ENCODE results near the gene LTB4R2.

LTB4R2 gene

DNA sequence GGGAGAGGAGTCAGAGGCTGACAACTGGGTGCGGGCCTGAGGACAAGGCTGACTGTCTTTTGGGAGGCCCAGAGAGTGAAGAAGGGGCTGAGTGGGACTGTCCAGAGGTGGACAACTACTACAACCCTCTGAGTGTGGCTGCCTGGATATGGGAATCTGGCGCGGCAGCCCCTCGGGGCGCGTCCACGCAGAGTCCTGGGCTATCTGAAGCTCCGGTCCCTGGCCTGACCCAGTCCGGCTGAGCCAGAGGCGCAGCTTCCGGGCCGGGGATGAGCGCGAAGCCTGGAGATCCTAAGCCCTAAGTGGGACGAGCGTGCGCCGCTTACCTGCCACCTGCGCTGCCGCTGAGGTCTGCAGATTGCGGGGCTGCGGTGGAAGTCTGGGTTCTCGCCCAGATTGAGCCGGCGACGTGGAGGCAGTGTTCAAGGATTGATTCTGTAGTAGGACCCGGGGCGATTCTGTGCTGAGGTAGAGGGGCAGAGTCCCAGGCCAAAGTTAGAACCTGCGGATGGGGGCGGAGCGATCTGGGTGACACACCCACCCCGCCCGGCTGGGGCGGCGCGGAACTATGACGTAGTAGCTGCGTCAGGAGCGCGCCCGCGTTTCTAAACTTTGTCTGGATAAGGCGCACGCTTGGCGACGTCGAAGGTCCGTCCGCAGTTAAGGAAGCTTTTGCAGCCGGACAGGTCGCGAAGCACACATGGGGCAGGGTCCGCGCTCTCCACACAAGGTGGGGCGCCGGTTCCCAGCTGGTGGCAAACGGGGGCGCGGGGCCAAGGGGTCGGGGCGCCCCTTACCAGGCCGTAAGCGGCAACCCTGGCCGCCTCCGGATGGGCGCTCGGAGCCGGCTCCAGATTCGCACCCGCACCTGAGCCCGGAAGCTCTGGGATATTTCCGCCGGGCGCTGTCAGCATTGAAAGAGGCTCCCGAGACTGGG lies 10.4 kb upstream of the LTB4R2 start, which contains the start of the genes DHRS1 and NOP9:
Gene DHRS1 (minus strand): TSS at position 526 of the 937 bp plus-strand sequence. CDS start 674 bp downstream, outside the sequence.
Gene NOP9 (plus strand): TSS at position 596 of the 937 bp plus-strand sequence. CDS start 105 bp downstream, at position 701.
- DNase-seq = peak; percentile 81

DNA sequence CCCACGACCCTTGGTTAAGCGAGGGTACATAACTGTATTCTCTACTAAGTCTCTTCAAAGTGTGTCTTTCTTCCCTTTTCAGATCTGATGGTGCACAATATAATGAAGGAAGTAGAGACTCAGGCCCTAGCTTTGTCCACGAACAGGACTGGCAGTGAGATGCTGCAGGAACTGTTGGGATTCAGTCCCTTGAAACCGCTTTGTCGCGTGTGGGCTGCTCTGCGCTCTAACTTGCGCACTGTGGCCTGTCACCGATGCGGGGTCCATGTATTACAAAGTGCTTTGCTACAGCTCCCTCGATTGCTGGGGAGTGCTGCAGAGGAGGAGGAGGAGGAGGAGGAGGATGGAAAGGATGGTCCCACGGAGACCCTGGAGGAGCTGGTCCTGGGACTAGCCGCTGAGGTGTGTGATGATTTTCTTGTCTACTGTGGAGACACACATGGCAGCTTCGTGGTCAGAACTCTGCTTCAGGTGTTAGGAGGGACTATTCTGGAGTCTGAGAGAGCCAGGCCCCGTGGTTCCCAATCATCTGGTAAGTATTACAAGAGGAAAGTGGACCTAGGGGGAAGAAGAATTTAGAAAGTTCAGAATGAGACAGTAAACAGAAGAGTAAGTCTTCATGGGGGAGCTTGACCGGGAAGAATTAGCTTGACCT lies 9.5 kb upstream of the LTB4R2 start:
- DNase-seq = no peak

DNA sequence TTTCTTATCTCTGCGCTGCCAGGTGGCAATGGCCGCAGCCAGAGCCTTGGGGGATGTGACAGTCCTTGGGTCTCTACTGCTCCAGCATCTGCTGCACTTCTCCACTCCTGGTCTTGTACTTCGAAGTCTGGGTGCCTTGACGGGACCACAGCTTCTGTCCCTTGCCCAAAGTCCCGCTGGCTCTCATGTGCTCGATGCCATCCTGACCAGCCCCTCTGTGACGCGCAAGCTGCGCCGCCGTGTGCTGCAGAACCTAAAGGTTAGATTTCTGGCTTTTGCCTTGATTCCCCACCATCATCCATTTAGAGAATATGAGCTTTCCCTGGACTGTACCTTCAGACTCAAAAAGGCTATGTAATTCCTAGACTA lies 5.9 kb upstream of the LTB4R2 start:
- DNase-seq = no peak

DNA sequence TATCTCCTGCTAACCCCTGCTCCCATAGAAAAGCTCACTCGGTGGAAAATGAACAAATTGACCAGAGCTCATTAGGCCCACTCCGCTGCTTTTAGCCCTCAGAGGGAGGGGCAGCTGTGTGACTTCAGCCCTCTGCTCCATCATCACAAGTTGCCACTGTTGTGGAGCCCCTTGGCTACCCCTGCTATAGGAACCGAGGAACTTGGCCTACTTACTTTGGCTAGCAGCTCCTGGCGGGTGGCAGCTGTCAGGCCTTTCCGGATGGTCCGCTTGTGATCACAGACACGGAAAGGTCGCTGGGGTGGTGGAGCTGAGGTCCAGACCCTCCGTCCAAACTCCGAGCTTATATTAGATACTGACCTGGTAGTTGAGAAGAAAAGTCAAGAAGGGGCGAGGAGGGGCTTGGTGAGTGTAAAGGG lies 2.8 kb upstream of the LTB4R2 start:
- no peak for DNase-seq

DNA sequence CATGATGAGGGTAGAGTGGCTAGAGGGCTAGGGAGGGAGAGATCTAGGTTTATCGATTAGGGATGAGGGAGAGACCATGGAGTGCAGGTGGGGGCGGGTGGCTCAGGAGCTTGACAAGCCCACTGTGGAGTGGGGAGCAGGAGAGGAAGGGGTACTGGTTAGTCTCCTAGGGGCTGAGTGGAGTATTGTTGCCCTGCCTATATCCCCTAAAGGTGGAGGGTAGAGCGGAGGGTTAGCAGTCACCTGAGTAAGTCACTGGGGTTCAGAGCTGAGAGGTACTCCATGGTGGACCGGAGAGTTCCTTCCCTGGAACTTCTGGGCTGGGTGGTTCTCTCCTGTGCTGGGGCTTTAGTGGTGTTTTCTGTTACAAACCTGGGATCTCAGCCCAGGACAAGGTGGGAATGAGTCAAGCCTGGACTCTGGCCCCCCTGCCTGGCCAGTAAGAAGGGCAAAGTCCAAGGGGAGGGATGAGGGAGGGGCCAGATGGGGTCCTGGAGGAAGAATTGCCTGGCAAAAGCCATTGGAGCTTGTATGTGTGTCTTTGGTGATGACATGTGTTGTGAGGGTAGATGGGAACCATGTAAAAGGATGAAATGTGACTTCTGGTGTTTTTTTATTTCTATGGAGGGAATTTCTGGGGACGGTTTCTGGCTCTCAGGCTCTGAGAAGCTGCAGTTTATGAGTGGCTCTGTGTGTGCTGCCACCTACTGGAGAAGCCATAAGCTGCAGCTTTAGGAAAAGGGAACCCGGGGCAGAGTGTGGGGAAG lies 2.2 kb upstream of the LTB4R2 start, which contains the start of gene CIDEB:
Gene CIDEB (minus strand): TSS at position 403 of the 767 bp plus-strand sequence. CDS start 119 bp downstream, at position 284.
- DNase-seq = peak; percentile 22

DNA sequence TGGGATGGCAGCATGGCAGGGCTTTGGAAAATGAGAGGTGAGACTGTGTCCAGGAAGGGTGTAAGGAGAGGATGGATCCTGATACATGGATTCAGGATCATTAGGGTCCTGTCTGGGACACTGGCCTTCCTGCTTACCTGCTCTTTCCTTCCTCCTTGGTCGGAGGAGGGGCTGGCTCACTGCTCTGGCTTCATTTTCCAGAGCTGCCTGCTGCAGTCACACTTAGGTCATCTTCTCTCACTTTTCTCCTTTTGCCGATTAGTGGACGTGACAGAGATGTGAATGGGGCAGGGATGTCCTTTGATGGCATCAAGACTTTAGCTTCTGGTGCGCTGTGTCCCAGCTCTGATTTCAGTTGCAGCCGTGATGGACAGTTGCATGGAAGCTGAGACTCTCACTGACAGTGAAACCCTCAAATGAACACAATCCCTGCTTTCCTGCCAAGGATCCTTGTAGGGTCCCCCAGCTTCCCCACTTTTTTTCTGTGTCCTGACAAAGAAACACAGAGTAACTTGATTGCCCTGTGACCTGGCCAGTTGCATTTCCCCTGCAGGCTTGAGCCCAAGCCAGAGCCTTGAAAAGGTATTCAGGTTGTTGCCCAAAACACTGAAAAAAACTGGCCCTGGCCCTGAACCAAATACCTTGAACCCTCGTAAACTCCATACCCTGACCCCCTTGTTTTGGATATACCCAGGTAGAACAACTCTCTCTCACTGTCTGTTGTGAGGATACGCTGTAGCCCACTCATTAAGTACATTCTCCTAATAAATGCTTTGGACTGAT lies 1.4 kb upstream of the LTB4R2 start:
- DNase-seq = no peak

DNA sequence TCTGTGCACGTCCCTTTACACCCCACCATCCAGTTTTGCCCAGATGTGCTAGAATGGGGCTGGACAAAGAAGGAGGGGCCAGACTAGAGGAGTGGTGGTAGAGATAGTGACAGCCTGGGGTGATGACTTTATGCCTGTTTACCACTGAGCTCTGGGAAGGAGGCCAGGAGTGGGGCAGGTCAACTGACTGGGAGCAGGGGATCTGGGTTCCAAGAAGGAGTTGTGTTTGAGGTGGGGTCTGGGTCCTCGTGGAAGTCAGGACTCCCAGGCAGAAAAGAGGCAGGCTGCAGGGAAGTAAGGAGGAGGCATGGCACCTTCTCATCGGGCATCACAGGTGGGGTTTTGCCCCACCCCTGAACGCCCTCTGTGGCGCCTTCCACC lies 315 bp downstream of the LTB4R2 start:
- DNase-seq = no peak

DNA sequence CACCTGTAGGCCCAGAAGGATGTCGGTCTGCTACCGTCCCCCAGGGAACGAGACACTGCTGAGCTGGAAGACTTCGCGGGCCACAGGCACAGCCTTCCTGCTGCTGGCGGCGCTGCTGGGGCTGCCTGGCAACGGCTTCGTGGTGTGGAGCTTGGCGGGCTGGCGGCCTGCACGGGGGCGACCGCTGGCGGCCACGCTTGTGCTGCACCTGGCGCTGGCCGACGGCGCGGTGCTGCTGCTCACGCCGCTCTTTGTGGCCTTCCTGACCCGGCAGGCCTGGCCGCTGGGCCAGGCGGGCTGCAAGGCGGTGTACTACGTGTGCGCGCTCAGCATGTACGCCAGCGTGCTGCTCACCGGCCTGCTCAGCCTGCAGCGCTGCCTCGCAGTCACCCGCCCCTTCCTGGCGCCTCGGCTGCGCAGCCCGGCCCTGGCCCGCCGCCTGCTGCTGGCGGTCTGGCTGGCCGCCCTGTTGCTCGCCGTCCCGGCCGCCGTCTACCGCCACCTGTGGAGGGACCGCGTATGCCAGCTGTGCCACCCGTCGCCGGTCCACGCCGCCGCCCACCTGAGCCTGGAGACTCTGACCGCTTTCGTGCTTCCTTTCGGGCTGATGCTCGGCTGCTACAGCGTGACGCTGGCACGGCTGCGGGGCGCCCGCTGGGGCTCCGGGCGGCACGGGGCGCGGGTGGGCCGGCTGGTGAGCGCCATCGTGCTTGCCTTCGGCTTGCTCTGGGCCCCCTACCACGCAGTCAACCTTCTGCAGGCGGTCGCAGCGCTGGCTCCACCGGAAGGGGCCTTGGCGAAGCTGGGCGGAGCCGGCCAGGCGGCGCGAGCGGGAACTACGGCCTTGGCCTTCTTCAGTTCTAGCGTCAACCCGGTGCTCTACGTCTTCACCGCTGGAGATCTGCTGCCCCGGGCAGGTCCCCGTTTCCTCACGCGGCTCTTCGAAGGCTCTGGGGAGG lies 985 bp downstream of the LTB4R2 start, which contains the start of gene LTB4R:
Gene LTB4R (plus strand): TSS at position 857 of the 959 bp plus-strand sequence. CDS start 4,150 bp downstream, outside the sequence.
- no peak for DNase-seq

DNA sequence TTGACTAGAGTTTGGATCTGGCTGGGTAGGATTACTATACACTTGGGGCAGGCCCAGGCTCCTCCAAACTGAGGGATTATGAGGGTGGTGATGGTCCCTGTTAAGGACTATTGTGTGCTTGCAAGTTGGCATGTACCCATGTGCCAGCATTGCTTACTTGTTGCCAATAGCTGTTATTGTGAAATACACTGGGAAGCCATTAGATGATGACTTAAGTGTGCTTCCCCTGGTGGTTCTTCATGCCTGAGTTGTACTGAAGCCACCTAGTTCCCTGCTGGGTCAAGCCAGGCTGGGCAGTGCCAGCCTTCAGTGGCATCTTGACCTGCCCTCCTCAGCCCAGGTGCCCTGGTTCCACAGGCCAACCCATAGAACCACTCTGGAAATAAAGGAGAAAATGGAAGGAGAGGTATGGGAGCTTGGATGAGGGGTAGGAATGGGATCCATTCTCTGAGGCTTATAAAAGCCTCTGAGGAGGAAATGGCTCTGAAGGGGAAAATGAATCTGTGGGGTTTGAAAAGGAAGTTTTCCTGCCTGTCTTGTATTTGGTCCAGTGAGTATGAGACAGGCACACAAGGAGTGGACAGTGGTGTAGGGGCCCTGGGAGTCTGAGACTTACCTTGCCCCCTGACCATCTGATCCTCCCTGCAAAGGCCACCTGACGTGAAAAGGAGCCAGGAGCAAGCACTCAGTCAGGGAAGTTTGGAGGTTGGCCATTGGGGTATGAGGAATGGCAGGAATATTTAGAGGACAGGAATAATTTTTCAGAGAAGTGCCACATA lies 2.1 kb downstream of the LTB4R2 start:
- no peak for DNase-seq

DNA sequence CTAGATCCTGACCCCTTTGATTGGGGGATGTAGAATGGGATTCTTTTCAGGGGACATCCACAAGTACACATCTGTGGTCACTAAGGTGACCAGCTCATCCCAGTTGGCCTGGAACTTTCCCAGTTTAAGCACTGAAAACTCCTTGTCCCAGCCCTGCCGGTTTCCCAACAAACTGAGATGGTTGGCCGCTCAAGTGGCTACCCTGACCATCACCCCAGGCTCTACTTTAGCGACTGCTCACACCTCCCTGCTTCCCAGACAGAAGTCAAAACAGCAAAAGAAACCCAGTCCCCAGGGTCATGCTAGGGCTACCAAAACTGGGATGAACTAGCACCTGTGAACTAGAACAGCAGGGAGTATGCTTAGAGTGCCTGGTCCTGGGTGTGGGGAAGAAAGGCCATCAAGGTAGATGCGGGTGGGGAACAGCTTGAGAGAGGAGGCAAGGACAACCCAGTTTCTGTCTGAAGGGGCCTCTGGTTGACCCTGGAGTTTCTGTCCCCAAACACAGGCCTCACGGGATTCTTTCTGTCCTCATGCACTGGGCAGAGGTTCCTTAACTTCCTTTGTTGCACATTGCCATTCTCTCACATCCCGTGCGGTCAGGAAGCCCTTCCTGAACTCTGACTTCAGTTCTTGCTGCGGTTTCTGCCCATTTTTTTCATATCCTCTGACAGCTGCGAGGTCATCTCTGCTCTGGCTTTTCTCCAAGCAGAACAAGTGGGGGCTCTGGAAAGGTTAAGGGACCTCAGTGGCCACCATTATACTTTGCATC lies 3.0 kb downstream of the LTB4R2 start:
- no peak for DNase-seq

DNA sequence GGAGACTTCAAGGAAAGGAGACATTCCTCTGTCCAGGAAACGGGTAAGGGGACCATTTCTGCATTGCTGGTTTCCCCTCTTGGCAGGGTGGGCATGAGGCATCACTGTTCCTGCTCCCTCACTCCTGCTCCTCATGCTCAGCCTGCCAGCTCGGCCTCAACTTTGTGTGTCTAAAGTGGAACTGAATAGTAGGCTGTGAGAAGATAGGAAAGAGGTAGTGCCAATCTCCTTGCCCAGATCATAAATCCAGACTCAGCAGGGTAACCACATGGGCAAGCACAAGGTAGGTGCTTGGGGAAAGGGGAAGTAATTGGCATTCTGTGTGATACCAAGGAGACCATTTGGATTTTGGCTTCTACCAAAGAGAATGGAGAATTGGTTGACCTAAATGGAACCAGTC lies 4.0 kb downstream of the LTB4R2 start:
- no peak for DNase-seq

DNA sequence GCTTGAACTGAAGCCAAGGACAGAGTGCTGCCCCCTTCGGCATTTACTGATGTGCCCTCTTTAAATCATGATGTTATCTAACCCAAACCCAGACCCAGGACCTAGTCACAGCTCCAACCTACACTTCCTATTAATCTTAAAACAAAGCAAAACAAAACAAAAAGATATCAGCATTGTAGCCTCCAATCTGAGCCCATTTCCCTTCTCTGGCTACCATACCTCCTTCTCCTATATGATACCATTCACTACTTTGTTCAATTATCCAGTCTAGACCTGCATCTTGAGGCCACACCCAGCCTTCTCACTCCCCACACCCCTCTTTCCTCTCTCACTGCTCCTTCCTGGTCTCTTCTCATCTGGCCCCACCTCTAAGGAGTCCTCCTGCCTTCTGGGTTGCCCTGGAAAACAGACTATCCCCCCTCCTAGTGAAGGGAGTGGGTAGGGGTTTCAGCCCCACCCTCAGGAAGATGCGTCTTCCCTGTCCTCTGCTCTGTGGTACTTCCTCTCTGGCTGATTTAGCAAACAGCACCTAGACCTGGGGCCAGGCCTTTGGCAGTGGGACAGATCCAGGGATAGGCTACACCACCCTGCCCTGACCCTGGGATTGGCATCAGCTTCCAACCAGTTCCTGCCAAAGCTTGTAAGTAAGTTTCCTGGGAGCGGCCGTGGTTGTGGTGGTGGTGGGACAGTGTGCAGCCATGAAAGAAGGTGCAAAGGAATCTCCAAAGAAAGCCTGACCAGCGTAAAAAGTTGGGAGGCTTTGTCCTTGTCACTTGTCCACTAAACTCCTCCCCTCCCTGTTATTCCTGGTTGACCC lies 4.6 kb downstream of the LTB4R2 start:
- DNase-seq = no peak

DNA sequence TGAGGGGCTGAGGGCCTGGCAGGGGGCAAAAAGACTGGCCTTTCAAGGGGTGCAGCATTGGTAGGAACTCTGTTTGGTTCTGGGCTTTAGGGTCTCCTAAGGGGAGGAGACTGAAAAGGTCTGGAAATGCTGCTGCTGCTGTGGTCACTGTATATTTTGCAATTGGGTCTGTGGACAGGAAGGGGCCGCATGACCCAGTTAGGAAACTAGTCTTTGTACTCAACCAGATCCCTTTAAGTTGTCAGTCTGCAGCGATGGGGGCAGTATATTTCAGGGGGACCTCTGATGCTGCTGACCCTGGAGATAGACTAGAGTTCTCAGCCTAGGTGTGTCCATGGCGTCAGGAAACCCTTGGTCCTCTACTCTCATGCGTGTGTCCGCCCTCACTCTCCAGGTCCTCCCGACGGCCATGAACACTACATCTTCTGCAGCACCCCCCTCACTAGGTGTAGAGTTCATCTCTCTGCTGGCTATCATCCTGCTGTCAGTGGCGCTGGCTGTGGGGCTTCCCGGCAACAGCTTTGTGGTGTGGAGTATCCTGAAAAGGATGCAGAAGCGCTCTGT lies 5.4 kb downstream of the LTB4R2 start:
- no peak for DNase-seq

DNA sequence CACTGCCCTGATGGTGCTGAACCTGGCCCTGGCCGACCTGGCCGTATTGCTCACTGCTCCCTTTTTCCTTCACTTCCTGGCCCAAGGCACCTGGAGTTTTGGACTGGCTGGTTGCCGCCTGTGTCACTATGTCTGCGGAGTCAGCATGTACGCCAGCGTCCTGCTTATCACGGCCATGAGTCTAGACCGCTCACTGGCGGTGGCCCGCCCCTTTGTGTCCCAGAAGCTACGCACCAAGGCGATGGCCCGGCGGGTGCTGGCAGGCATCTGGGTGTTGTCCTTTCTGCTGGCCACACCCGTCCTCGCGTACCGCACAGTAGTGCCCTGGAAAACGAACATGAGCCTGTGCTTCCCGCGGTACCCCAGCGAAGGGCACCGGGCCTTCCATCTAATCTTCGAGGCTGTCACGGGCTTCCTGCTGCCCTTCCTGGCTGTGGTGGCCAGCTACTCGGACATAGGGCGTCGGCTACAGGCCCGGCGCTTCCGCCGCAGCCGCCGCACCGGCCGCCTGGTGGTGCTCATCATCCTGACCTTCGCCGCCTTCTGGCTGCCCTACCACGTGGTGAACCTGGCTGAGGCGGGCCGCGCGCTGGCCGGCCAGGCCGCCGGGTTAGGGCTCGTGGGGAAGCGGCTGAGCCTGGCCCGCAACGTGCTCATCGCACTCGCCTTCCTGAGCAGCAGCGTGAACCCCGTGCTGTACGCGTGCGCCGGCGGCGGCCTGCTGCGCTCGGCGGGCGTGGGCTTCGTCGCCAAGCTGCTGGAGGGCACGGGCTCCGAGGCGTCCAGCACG lies 6.1 kb downstream of the LTB4R2 start:
- DNase-seq = no peak

DNA sequence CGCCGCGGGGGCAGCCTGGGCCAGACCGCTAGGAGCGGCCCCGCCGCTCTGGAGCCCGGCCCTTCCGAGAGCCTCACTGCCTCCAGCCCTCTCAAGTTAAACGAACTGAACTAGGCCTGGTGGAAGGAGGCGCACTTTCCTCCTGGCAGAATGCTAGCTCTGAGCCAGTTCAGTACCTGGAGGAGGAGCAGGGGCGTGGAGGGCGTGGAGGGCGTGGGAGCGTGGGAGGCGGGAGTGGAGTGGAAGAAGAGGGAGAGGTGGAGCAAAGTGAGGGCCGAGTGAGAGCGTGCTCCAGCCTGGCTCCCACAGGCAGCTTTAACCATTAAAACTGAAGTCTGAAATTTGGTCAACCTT lies 6.6 kb downstream of the LTB4R2 start:
- DNase-seq = no peak

DNA sequence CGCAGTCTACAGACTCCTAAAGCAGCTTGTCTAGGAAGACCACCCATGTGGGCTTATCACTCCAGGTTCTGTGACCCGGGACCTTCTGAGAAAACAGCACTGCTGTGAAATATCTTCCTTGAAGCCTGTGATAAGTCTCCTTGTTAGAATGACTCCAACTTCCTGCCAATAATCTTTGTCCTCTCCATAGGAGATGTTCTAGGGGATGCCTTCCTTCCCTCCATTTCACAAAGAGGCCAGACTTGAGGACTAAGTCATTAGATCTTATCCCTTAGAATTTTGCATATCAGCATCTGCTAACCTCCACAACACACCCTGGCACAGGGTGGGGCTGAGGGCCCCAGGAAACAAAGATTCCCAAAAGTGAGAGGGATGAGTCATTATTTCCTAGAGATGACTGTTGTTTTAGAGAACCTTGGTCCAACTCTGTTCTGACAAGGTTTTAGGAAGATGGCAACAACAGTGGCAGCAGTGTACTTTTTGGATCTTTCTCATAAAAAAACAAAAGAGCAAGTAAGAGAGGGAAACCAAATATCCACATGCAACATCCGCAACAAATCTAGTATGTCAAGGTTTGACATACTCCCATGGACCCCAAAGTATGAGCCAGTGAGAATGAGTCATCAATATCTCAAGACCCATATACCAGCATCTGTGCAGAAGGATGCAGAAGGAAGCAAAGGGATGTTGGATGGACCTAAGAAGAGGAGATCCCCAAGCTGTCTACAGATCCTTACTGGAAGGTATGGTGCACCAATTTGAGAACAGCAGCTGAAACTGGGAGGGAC lies 7.4 kb downstream of the LTB4R2 start:
- DNase-seq = no peak

Data from NCI-H2227 treated with DMSO at 0.1 percent for 48 hours (cell line).